CD4-positive, CD25-positive, alpha-beta regulatory T cell (primary cell): ENCODE measurements around the gene TDRKH. TPM values are rescaled to one million over a fixed set of nuclear protein-coding genes. Genes with fewer than 3 reads are reported as not detected.

Source experiments
- ATAC-seq, 2 donors: fragments of 150-1000 bp; cut with Tn5 transposase; one replicate each; pipeline ENCODE4 v1.10.0; 2021; ENCODE audit warnings: low read depth in 2 of 2, moderate number of reproducible peaks in 2 of 2, moderate library complexity in 1 of 2
- DNase-seq, 3 donors: peaks; one replicate each; pipeline versions ENCODE4 v3.0.0 to v3.0.0-alpha.2; 2012 to 2022; ENCODE audit warnings: mixed read lengths in 1 of 3
- H3K27ac ChIP-seq: one replicate; pipeline ENCODE4 v1.7.0; 2013; ENCODE audit warnings: mild to moderate bottlenecking, low read length; ENCODE audit not compliant: insufficient read depth, poor library complexity, severe bottlenecking
- H3K27me3 ChIP-seq: one replicate; pipeline ENCODE4 v1.7.0; 2013; ENCODE audit warnings: low read length; ENCODE audit not compliant: control insufficient read depth, insufficient read depth
- H3K36me3 ChIP-seq: one replicate; pipeline ENCODE4 v1.7.0; 2013; ENCODE audit warnings: mild to moderate bottlenecking, low read length, moderate library complexity; ENCODE audit not compliant: control insufficient read depth, insufficient read depth
- H3K4me1 ChIP-seq: 2 replicates; pipeline ENCODE4 v1.7.0; 2013; ENCODE audit warnings: mild to moderate bottlenecking, low read length; ENCODE audit not compliant: insufficient read depth, control insufficient read depth, poor library complexity, severe bottlenecking
- H3K4me3 ChIP-seq: one replicate; pipeline ENCODE4 v1.7.0; 2013; ENCODE audit warnings: low read depth, mild to moderate bottlenecking, low read length, moderate library complexity
- H3K9me3 ChIP-seq, 2 experiments: 1 replicate in 1 of 2; 2 replicates in 1 of 2; pipeline ENCODE4 v1.7.0; 2013; ENCODE audit warnings: low read length in 2 of 2, mild to moderate bottlenecking in 1 of 2, moderate library complexity in 1 of 2; ENCODE audit not compliant: control insufficient read depth in 2 of 2
- H3K27ac Mint-ChIP-seq, 3 donors: one replicate each; pipeline ENCODE4 v1.8.0; 2020 to 2022; ENCODE audit warnings: mild to moderate bottlenecking in 3 of 3, mixed read lengths in 3 of 3, moderate library complexity in 2 of 3
- H3K27me3 Mint-ChIP-seq: one replicate; pipeline ENCODE4 v1.8.0; 2022; ENCODE audit warnings: mild to moderate bottlenecking, mixed read lengths
- H3K36me3 Mint-ChIP-seq: one replicate; pipeline ENCODE4 v1.8.0; 2020; ENCODE audit warnings: mixed read lengths
- H3K4me1 Mint-ChIP-seq, 4 donors: one replicate each; pipeline ENCODE4 v1.8.0; 2020 to 2022; ENCODE audit warnings: mixed read lengths in 4 of 4, mild to moderate bottlenecking in 1 of 4
- H3K4me3 Mint-ChIP-seq, 4 donors: one replicate each; pipeline ENCODE4 v1.8.0; 2020 to 2022; ENCODE audit warnings: mild to moderate bottlenecking in 4 of 4, mixed read lengths in 4 of 4, moderate library complexity in 3 of 4
- H3K9me3 Mint-ChIP-seq, 7 donors: one replicate each; pipeline ENCODE4 v1.8.0; 2020 to 2022; ENCODE audit warnings: mixed read lengths in 7 of 7, mild to moderate bottlenecking in 3 of 7, moderate library complexity in 2 of 7
- polyA plus RNA-seq, 4 donors: library from polyadenylated mRNA; unstranded; fragments of 300-500 nt; fragmentation: Illumina TruSeq; gene quantifications; one replicate each; pipeline ENCODE4 v1.2.3, GENCODE V29; 2021
- total RNA-seq: library from RNA; stranded (reverse); gene quantifications from one replicate; pipeline ENCODE4 v1.2.3, GENCODE V29; 2022

TDRKH gene
- total and polyA plus RNA-seq, 5 donors from 2014 or later: 9.5 to 18.0 (median 12.8) TPM

DNA sequence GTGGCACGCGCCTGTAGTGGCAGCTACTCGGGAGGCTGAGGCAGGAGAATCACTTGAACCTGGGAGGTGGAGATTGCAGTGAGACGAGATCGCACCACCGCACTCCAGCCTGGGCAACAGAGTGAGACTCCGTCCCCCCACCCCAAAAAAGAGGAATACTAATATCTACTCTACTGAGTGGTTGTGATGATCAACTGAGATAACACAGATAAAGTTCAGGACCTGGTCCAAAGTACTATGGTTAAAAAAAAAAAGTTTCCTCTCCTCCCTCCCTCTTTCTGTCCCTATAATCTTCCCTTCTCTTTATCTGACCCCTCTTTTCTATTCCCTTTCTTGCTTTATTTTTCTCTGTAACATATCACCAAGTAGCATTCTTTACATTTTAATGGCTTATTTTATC lies 45.3 kb upstream of the TDRKH start:
- ATAC-seq: no peak
- Histone ChIP-seq H3K36me3 (no peaks in the 10 kb centered on the region), H3K9me3 (no peaks in the 10 kb centered on the region), H3K4me1 (peaks cover 86% of the 10 kb centered on the region), H3K27ac (no peak overlapping the region), H3K4me3 (no peak overlapping the region), H3K27me3 (no peaks in the 10 kb centered on the region)
- no peaks in the 10 kb centered on the region for H3K36me3 Mint-ChIP-seq
- H3K4me3 Mint-ChIP-seq: peak overlapping the region in 1 of 4 donors; percentile 99
- peak overlapping the region; percentile 54 to 76 (median 64) for H3K27ac Mint-ChIP-seq
- no peaks in the 10 kb centered on the region for H3K9me3 Mint-ChIP-seq
- peaks cover 4% of the 10 kb centered on the region for H3K27me3 Mint-ChIP-seq
- H3K4me1 Mint-ChIP-seq: peaks cover 11 to 79% (median 37%) of the 10 kb centered on the region in 4 donors
- DNase-seq: no peak

- H3K4me1 Mint-ChIP-seq: peaks cover 17 to 78% (median 40%) of the 10 kb centered on the region in 4 donors
- peaks cover 86% of the 10 kb centered on the region for H3K4me1 ChIP-seq
- ATAC-seq (no peak), DNase-seq (no peak)
- H3K4me3 Mint-ChIP-seq: peak overlapping the region in 3 of 4 donors; percentile 49 to 99 (median 55)
- no peaks in the 10 kb centered on the region for H3K27me3 Mint-ChIP-seq
- H3K9me3 ChIP-seq: no peaks in the 10 kb centered on the region
- no peaks in the 10 kb centered on the region for H3K36me3 ChIP-seq
- H3K36me3 Mint-ChIP-seq: no peaks in the 10 kb centered on the region
- H3K27ac ChIP-seq: peak overlapping the region; percentile 60
- no peak overlapping the region for H3K4me3 ChIP-seq
- H3K9me3 Mint-ChIP-seq: no peaks in the 10 kb centered on the region
- no peaks in the 10 kb centered on the region for H3K27me3 ChIP-seq
- peak overlapping the region; percentile 12 to 80 (median 75) for H3K27ac Mint-ChIP-seq
Observed at GRCh38 chr1:151834239-151834638, 43.9 kb upstream of the TDRKH start.

- Histone ChIP-seq H3K4me1 (peaks cover 89% of the 10 kb centered on the region), H3K4me3 (peak overlapping the region; percentile 50), H3K36me3 (no peaks in the 10 kb centered on the region), H3K27me3 (no peaks in the 10 kb centered on the region), H3K27ac (peak overlapping the region; percentile 60), H3K9me3 (no peaks in the 10 kb centered on the region)
- Mint-ChIP-seq H3K36me3 (no peaks in the 10 kb centered on the region), H3K4me1 (peaks cover 17 to 83% (median 45%) of the 10 kb centered on the region in 4 donors), H3K27me3 (no peaks in the 10 kb centered on the region), H3K9me3 (no peaks in the 10 kb centered on the region), H3K27ac (peak overlapping the region; percentile 75 to 80 (median 78)), H3K4me3 (peak overlapping the region; percentile 49 to 99 (median 76))
- ATAC-seq (no peak), DNase-seq (no peak)
Observed at GRCh38 chr1:151833172-151833900, 43.0 kb upstream of the TDRKH start.

- no peaks in the 10 kb centered on the region for H3K9me3 Mint-ChIP-seq
- peak overlapping the region; percentile 44 for H3K27ac ChIP-seq
- no peak for ATAC-seq
Observed at GRCh38 chr1:151832318-151832980, 42.1 kb upstream of the TDRKH start.

DNA sequence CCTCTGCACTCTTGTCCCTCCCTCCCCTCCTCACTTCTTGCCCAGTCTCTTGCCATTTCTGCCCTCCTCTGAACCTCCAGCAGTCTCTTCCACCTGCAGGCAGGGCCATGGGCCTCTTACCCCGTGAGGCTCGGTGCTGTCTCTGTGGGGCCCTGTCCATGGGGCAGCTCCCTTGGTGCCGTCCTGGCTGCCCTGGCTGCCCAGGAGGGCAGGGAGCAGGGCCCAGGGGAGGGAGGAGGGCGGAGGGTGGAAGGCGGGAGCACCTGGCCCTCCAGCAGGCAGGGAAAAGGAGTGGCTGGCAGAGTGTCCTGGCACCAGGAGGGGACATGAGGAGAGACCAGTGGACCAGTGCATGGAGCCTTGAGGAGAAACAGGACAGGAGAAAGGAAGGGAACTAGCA lies 41.3 kb upstream of the TDRKH start, which contains the start of gene RORC:
TSS of gene RORC (minus strand) at position 198 of the 400 bp plus-strand sequence. CDS start at position 160, 38 bp downstream.
- H3K27me3 ChIP-seq: no peaks in the 10 kb centered on the region
- peak within 1 kb of the TSS; percentile 76 to 94 (median 82) for H3K27ac Mint-ChIP-seq
- H3K9me3 ChIP-seq: no peaks in the 10 kb centered on the region
- peak within 1 kb of the TSS; percentile 65 for H3K27ac ChIP-seq
- peak within 1 kb of the TSS; percentile 26 for H3K4me3 ChIP-seq
- no peaks in the 10 kb centered on the region for H3K27me3 Mint-ChIP-seq
- no peaks in the 10 kb centered on the region for H3K9me3 Mint-ChIP-seq
- peaks cover 88% of the 10 kb centered on the region for H3K4me1 ChIP-seq
- ATAC-seq: no peak
- H3K36me3 Mint-ChIP-seq: no peaks in the 10 kb centered on the region
- H3K4me3 Mint-ChIP-seq: peak within 1 kb of the TSS; percentile 74 to 83 (median 79)
- H3K36me3 ChIP-seq: no peaks in the 10 kb centered on the region
- H3K4me1 Mint-ChIP-seq: peaks cover 16 to 83% (median 41%) of the 10 kb centered on the region in 4 donors
- no peak for DNase-seq

More at GRCh38 chr1:151832318-151832980, 42.1 kb upstream of the TDRKH start:
- peak overlapping the region; percentile 32 for H3K4me3 ChIP-seq
- Mint-ChIP-seq H3K4me1 (peaks cover 17 to 87% (median 47%) of the 10 kb centered on the region in 4 donors), H3K4me3 (peak overlapping the region; percentile 49 to 80 (median 68)), H3K36me3 (no peaks in the 10 kb centered on the region), H3K27ac (peak overlapping the region in 2 of 3 donors; percentile 62 to 82), H3K27me3 (no peaks in the 10 kb centered on the region)
- H3K4me1 ChIP-seq: peaks cover 92% of the 10 kb centered on the region
- DNase-seq: no peak
- H3K36me3 ChIP-seq: no peaks in the 10 kb centered on the region
- no peaks in the 10 kb centered on the region for H3K9me3 ChIP-seq
- H3K27me3 ChIP-seq: no peaks in the 10 kb centered on the region

GRCh38 chr1:151831256-151831591 lies 40.9 kb upstream of the TDRKH start:
- H3K27ac Mint-ChIP-seq: peak overlapping the region; percentile 76 to 94 (median 82)

DNA sequence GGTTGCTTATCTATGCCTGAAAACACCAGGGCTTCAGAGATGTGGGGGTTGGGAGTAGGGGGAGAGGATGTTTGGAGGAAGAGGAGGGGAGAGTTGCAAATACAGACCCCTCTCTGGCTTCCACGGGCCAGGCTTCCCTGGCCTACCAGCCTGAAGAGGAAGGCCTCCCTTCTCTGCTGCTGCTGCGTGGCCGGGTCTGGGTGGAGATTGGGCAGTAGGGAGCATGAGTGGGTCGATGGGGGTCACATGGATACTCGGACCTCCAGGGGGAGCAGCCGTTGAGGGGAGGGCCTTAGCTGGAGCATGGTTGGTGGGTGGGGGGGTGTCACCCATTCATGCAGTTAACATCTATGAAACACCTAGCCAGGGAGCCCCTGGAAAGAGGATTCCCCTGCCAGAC lies 39.8 kb upstream of the TDRKH start:
- H3K27me3 ChIP-seq: no peaks in the 10 kb centered on the region
- peaks cover 88% of the 10 kb centered on the region for H3K4me1 ChIP-seq
- ATAC-seq: no peak
- H3K27ac ChIP-seq: peak overlapping the region; percentile 65
- H3K4me3 Mint-ChIP-seq: peak overlapping the region; percentile 45 to 80 (median 66)
- no peaks in the 10 kb centered on the region for H3K36me3 Mint-ChIP-seq
- H3K27ac Mint-ChIP-seq: peak overlapping the region; percentile 82 to 94 (median 90)
- no peak overlapping the region for H3K4me3 ChIP-seq
- H3K9me3 ChIP-seq: no peaks in the 10 kb centered on the region
- no peaks in the 10 kb centered on the region for H3K9me3 Mint-ChIP-seq
- H3K36me3 ChIP-seq: no peaks in the 10 kb centered on the region
- no peaks in the 10 kb centered on the region for H3K27me3 Mint-ChIP-seq
- peaks cover 12 to 85% (median 36%) of the 10 kb centered on the region in 4 donors for H3K4me1 Mint-ChIP-seq
- no peak for DNase-seq

More at GRCh38 chr1:151831256-151831591, 40.9 kb upstream of the TDRKH start:
- DNase-seq (no peak), ATAC-seq (no peak)
- Histone ChIP-seq H3K9me3 (no peaks in the 10 kb centered on the region), H3K27me3 (no peaks in the 10 kb centered on the region), H3K4me1 (peaks cover 88% of the 10 kb centered on the region), H3K27ac (peak overlapping the region; percentile 65), H3K36me3 (no peaks in the 10 kb centered on the region), H3K4me3 (peak overlapping the region; percentile 26)
- Mint-ChIP-seq H3K4me1 (peaks cover 12 to 83% (median 41%) of the 10 kb centered on the region in 4 donors), H3K27me3 (no peaks in the 10 kb centered on the region), H3K9me3 (no peaks in the 10 kb centered on the region), H3K4me3 (peak overlapping the region; percentile 44 to 80 (median 76)), H3K36me3 (no peaks in the 10 kb centered on the region)
